HG02981 (cell line): Measurements from ENCODE around the gene STX1B.
"Not testable (repeated sequence)": the region's sequence is repeated elsewhere in the genome, so short reads cannot be mapped to it uniquely, and the experiment has no call there.

Experiments
- ATAC-seq: cut with Tn5 transposase; IDR thresholded peaks from one replicate; pipeline ENCODE4 v1.9.1; 2021; ENCODE audit warnings: mild to moderate bottlenecking, moderate library complexity; ENCODE audit not compliant: unreplicated experiment

The STX1B gene

DNA sequence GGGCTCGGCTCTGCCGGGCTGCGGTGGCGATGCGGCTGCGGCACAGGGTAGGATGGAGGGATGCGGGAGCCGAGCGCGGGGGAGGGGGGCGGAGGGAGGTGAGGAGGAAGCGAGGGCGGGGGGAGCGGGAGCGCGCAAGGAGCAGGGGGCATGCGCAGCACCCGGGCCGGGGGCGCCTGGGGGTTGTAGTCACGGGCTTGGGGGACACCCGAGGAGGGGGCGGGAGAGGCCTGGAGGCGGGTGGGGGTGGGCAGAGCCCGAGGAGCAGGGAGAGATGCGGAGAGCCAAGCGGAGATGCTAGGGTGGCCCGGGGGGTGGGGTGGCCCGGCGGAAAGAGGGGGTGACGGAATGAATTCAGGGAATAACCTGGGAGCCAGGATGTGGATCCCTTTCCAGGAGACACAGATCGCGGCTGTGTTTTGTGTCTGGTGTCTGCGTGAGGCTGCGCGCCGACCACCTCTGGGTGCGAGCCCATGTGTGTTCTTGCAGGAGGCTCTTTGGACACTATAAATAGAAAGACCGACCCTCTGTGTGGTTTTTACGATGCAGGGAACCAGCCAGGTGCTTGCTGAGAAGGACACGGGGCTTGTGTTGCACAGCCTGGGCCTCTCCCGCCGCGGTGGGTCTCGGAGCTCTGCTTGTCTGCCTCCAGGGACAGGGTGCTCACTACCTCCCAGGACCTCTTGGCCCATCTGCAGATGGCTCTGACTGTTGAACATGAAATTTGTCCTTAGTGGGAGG lies at the start of gene STX1B:
TSS of gene STX1B (minus strand) at position 54 of the 741 bp plus-strand sequence. CDS start 242 bp downstream, outside the sequence.
- no peak for ATAC-seq

DNA sequence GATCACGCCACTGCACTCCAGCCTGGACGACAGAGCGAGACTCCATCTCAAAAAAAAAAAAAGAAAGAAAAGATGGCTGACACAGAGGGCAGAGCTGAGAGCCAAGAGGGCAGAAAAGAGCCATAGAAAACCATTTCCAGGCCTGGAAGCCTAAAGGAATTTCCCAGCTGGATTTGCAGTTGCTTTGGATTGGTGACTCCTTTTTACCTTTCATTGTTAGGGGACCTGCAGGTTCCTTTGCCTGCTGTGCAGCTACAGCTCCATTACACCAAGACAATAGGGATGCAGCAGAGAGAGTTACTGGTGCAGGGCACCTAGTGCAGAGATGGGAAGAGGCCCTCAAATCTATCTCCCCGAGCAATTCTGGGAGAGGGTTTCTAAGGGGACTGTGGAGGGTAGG lies 45.2 kb upstream of the STX1B start:
- ATAC-seq: no peak

DNA sequence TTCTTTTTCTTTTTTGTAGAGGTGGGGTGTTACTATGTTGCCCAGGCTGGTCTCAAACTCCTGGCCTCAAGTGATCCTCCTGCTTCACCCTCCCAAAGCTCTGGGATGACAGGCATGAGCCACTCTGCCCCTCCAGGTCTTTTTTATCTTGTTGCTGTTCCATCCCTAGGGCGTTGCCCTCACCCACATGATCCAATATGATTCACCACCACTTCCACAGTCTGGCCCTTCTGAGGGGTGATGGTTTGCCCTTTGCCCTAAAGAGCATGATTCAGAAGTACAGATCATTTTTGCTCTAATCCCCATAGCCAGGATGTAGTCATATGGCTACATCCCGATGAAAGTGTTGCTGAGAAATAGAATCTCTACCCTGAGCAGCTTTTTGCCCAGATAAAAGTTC lies 41.7 kb upstream of the STX1B start:
- no peak for ATAC-seq

DNA sequence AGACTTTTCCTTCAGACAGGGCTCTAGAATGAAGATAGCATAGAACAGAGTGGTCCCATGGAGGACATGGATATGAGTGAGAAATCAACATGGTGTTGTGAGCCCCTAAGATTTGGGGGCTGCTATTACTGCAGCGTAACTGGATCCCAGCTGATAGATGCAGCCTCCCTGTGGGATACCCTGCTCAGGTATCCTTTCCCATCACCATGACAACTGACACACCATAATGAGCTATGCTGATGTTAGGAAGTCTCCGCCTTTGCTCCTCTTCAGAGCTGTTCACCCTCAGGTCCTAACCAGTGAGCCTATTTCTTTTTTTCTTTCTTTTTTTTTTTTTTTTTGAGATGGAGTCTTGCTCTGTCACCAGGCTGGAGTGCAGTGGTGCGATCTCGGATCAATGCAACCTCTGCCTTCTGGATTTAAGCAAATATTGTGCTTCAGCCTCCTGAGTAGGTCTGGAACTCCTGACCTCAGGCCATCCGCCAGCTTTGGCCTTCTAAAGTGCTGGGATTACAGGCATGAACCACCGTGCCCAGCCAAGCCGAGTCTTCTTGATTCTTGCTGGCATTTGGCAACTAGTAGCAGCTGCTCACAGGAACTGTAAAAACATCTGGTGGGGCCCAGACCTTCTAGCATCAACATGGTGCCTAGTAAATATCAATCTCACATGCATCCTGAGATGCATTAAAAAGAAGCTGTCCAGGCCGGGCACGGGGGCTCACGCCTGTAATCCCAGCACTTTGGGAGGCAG lies 40.0 kb upstream of the STX1B start:
- no peak for ATAC-seq

DNA sequence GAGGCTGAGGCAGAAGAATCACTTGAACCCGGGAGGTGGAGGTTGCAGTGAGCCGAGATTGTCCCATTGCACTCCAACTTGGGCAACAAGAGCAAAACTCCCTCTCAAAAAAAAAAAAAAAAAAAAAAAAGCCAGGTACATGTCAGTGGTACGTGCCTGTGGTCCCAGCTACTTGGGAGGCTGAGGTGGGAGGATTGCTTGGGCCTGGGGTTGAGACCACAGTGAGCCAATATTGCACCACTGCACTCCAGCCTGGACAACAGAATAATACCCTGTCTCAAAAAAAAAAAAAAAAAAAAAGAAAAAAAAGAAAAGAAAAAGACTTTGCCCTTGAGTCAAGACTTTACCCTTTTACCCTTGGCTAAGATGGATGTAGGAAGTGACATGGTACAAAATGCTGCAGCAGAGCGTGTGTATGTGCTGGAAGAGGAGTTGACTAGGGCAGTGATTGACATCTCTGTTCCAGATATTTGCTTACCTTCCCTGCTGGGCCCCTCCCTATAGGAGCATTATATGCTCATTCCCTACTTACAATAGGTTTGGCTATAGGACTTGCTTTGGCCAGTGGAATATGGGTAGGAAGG lies 33.6 kb upstream of the STX1B start:
- ATAC-seq: no peak

DNA sequence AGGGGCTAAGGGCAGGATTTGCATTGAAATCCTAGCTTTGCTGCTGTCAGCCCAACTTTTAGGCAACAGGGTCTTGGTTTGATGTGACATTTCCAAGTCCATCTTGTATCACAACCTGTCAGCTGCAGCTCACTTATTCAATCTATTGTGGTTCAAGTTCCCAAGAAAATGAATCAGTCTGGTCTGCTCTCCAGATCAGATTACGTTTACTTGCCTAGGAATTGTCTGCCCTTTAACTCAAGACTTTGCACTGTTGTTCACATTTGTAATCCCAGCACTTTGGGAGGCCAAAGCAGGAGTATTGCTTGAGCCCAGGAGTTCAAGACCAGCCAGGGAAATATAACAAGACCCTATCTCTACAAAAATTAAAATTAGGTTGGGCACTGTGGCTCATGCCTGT lies 32.9 kb upstream of the STX1B start:
- no peak for ATAC-seq

DNA sequence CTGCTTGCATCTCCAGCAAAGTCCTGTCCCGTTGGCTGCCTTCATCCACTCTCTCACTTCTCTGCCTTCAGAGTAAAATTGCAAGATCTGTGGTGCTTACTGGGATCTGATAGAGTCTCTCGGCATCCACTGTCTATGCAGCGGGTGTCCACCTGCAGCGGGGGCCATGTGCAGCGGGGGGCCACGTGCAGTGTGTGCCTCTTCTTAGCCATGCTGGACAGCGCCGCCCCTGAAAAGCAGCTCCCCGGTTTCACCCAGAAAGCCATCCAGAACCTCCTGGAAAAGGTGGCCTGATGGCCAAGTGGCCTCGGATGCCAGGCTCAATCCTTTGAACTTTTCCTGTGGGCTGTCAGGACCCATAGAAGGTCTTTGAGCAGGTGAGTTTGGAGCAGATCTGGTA lies 32.4 kb upstream of the STX1B start:
- no peak for ATAC-seq

DNA sequence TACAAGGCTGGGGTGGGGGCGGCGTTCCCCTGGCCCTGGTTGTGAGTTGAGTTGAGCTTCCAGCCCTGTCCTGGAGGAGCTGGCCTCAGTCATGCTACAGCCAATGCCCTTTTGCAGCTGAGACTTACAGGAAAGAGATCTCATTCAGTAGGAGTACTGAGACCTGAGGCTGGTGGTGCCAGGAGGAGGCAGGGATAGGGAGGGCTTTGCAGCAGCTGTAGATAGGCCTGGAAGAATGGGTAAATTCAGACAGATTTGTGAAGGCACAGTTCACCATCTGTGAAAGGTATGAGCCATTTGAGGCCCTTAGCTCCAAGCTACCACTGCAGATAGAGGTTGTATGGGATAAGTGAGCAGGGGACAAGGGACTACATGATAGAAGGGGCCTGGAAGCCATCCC lies 28.6 kb upstream of the STX1B start:
- ATAC-seq: no peak

DNA sequence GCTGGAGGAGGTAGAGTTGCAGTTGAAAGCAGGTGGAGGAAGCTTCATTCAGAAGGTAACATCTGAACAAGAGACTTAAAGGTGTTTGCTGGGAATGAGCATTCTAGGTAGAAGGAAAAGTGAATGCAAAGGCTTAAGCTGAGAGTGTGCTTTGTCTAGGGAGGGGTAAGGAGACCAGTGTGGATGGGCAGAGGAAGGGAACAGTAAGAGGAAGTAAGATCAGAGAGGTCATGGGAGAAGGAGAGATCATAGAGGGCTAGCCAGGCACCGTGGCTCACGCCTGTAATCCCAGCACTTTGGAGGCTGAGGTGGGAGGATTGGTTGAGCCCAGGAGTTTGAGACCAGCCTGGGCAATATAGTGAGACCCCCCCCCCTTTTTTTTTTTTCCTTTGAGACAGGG lies 26.3 kb upstream of the STX1B start:
- no peak for ATAC-seq

DNA sequence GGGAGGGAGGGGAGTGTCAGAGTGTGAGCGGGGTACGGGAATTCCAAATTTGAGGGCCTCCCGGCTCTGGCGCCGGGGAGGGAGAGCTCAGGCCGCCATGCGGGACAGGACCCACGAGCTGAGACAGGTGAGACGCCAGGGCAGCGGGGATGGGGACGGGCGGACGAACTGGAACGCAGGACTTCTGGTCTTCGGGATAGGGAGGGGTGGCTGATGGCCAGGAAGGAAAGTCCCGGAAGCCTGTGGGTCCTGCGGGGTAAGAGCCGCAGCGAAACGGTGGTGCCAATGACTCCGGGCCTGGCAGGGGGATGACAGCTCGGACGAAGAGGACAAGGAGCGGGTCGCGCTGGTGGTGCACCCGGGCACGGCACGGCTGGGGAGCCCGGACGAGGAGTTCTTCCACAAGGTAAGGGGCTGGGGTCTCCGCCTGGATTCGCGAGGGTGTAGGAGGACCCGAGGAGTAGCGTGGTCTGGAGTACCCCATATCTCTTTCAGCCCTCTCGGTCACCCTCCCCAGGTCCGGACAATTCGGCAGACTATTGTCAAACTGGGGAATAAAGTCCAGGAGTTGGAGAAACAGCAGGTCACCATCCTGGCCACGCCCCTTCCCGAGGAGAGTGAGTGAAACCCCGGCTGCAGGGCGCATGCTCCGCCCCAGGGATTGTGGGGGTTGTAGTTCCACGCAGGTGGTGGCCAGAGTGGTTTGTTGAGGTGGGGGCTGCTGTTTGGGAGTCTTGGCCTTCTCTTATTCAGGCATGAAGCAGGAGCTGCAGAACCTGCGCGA lies 23.5 kb upstream of the STX1B start:
- ATAC-seq: peak; percentile 42

DNA sequence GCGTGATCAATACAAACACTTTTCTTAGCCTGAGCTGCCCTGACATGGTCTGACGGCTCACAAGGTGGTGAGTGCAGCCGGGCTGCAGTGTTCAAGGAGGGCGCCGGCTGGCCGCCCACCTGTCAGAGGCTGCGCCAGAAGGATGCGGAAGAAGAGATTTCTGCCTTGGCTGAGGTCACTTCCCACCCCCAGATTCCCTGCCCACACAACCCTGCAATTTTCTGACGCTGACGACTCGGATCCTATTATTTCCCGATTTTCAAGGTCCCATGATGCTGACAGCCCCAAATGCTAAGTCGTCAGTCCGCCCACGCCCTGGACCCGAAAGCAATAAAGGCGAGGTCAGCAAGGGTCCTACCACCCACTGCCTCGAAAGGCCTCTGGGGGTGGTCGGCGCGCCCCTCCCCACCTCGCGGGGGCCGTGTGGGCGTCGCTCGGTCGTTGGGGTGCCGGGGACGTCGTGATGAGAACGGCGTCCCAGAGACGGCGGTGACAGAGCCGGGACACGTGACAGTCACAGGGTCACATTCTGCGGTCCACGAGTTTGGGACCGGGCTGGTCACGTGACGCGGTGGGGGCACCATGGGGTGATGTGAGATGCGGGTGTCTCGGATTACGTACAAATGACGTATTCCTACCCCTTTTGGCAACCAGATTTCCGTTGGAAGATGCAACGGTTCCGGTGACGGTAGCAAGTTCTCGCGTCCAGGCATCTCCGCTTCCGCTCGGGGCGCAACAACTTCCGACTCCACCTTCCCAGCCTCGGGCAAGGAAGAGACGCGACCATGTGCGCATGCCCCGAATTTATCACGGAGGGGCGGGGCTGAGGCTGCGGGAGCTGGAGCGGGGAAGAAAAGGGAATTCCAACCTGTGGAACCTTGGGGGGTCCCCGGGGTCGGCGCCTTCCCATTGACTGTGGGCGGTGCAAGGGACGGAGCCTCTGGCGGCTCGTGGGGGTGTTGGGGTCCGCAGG lies 22.6 kb upstream of the STX1B start, which contains the start of gene STX4:
TSS of gene STX4 (plus strand) at position 823 of the 973 bp plus-strand sequence. CDS start 248 bp downstream, outside the sequence.
- ATAC-seq: peak; percentile 76

DNA sequence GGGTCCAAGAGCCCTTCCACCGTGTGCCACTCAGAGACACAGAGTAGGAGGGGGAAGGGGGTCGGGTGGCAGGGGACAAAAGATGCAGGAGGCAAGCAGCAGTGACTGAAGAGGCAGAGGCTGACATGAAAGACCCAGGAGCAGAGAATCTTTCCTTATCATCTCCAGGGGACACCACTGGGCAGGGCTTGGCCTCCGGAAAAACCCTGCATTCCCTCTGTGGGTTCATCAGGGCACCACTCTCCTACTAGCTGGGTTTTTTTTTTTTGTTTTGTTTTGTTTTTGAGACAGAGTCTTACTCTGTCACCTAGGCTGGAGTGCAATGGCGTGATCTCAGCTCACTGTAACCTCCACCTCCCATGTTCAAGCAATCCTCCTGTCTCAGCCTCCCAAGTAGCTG lies 20.8 kb upstream of the STX1B start:
- no peak for ATAC-seq

DNA sequence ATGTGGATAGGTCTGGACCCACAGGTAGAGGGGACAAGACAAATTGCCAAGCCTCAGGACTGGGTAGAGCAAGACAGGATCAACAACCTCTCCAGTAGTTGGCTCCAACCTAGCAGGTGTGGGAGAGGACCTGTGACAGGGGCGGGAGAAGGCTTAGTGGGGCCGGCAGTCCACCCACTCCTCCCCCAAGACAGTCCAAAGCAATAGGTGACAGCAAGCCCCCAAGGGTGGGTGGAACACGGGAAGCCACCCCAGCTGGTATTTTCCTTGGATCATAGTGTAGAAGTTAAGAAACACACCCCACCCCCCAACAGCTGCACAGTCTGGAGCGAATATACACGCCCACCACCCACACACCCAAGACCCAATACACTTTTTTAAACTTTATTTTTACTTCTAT lies 18.8 kb upstream of the STX1B start:
- no peak for ATAC-seq

DNA sequence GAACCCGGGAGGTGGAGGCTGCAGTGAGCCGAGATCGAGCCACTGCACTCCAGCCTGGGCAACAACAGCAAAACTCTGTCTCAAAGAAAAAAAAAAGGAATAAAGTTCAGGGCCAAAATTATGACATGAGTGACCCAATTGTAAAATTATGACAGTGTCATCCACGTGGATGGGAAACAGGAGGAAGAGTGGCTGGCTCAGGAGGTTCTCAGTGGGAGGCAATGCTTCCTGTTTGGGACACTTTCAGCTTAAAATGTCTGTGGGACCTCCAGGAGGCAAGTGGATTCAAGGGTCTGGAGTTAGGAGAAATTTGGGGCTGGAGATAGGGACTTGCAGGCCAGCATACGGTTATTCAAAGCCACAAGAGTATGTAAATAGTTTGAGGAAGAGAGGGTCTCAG lies 14.9 kb upstream of the STX1B start:
- ATAC-seq: no peak

DNA sequence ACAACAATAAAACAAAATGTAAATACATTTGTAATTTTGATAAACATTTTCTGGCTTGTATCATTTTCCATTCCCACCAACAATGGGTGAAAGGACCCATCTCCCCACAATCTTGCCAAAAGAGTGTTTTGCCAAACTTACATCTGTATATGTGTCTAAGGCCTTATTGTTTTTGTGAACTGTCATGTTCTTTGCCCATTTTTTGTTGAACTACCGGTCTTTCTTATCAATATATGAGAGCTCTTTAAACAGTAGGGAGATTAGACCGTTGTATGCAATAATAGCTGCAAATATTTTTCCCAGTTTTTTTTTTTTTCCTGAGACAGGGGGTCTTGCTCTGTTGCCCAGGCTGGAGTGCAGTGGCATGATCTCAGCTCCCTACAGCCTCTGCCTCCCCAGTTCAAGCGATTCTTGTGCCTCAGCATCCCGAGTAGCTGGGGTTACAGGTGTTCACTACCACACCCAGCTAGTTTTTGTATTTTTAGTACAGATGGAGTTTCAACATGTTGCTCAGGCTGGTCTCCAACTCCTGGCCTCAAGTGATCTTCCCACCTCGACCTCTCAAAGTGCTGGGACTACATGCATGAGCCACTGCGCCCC lies 13.3 kb upstream of the STX1B start:
- ATAC-seq: no peak

DNA sequence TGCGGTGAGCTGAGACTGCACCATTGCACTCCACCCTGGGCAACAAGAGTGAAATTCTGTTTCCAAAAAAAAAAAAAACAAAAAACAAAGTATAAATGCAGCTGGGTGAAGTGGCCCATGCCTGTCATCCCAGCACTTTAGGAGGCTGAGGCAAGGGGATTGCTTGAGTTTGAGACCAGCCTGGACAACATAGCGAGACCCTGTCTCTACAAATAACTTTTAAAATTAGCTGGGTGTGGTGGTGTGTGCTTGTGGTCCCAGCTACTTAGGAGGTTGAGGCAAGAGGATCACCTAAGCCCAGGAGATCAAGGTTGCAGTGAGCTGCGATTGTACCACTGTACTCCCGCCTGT lies 12.8 kb upstream of the STX1B start:
- no peak for ATAC-seq

DNA sequence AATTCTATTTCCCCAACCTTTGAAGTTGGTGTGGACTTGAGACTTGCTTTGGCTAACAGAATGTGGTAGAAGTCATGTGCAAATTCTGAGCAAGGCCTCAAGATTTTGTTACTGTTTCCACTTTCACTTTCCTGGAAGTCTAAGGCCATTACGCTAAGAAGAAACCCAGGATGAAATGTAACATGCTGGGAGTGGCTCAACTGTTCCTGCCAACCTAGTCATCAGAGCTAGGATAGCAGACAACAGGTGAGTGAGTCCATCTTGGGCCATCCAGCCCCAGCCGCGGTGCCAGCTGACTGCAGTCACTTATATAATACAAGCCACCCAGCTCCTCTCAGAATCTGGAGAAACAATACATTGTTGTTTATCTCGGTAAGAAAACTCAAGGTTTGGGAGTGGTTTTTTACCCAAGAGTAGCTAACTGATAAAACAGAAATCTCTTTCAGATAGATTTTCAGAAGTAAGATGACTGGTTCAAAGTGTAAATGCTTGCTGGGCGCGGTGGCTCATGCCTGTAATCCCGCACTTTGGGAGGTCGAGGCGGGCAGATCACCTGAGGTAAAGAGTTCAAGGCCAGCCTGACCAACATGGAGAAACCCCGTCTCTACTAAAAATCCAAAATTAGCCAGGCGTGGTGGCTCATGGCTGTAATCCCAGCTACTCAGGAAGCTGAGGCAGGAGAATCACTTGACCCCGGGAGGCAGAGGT lies 12.3 kb upstream of the STX1B start:
- ATAC-seq: no peak

DNA sequence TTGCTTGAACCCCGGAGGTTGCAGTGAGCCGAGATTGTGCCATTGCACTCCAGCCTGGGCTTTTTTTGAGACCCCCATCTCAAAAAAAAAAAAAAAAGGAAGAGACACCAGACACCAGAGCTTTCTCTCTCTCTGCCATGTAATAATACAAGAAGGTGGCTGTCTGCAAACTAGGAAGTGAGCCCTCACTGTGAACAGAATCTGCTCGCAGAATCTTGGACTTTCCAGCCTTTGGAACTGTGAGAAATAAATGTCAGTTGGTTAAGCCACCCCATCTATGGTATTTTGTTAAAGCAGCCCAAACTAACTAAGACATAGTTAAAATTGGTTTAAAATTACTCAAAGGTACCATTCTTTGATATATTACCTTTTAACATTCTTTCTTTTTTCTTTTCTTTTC lies 10.1 kb upstream of the STX1B start:
- no peak for ATAC-seq

DNA sequence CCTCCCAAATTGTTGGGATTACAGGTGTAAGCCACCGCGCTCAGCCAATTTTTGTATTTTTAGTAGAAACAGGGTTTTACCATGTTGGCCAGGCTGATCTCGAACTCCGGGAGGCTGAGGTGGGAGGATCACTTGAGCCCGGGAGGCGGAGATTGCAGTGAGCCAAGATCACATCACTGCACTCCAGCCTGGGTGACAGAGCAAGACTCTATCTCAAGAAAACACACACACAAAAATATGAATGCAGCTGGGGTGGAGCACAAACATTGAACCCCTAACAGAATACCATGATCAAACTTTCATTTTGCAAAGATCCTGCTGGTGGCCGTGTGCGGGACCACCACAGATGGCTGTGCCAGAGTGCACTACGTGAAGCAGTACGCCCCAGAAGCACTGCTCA lies 7.3 kb upstream of the STX1B start:
- ATAC-seq: not testable (repeated sequence)
